Esophagus muscularis mucosa (tissue), 4 donors: ENCODE results near the gene NAT9. TPM values are rescaled to one million over a fixed set of nuclear protein-coding genes. Genes with fewer than 3 reads are reported as not detected.

Source experiments
- DNase-seq: peaks from one replicate; pipeline ENCODE4 v3.0.0-alpha.2; 2017; ENCODE audit errors: extremely low spot score
- H3K27ac ChIP-seq, 4 donors: fragments of 200-600 bp; sonication (generic); replicated peaks in 1 of 4; 1 replicate in 3 of 4; 2 replicates in 1 of 4; pipeline ENCODE4 v1.5.1; 2016 to 2019; ENCODE audit warnings: mild to moderate bottlenecking in 1 of 4
- H3K27me3 ChIP-seq, 4 donors: fragments of 200-600 bp; sonication (generic); one replicate each; pipeline versions ENCODE4 v1.5.1 to v1.6.0; 2016 to 2019
- H3K36me3 ChIP-seq, 4 donors: fragments of 200-600 bp; sonication (generic); one replicate each; pipeline ENCODE4 v1.5.1; 2016 to 2019
- H3K4me1 ChIP-seq, 4 donors: fragments of 200-600 bp; sonication (generic); one replicate each; pipeline ENCODE4 v1.5.1; 2016 to 2019
- H3K4me3 ChIP-seq, 4 donors: fragments of 200-600 bp; sonication (generic); 1 replicate in 2 of 4; 2 replicates in 2 of 4; pipeline ENCODE4 v1.5.1; 2016 to 2019; ENCODE audit warnings: mild to moderate bottlenecking in 4 of 4, moderate library complexity in 1 of 4
- H3K9me3 ChIP-seq, 4 donors: fragments of 200-600 bp; sonication (generic); 1 replicate in 3 of 4; 2 replicates in 1 of 4; pipeline ENCODE4 v1.5.1; 2016 to 2019
- CTCF ChIP-seq, 3 experiments: fragments of 200-600 bp in 2 of 3; fragments of 450-650 bp in 1 of 3; sonication (generic) in 2 of 3; IDR thresholded peaks; one replicate each; pipeline ENCODE4 v1.5.1; 2017 to 2019; ENCODE audit warnings: antibody characterized with exemption in 3 of 3, mild to moderate bottlenecking in 2 of 3, moderate library complexity in 1 of 3
- EP300 ChIP-seq: sonication (generic); formaldehyde crosslinking; IDR thresholded peaks from one replicate; pipeline ENCODE4 v1.6.1; 2017; ENCODE audit warnings: antibody characterized with exemption
- POLR2A ChIP-seq: fragments of 450-650 bp; IDR thresholded peaks from one replicate; pipeline ENCODE4 v1.6.1; 2017; ENCODE audit warnings: antibody characterized with exemption, moderate library complexity, mild to moderate bottlenecking, low read depth
- POLR2AphosphoS5 ChIP-seq, 2 donors: sonication (generic); formaldehyde crosslinking; IDR thresholded peaks; one replicate each; pipeline ENCODE4 v1.6.1; 2017; ENCODE audit warnings: antibody characterized with exemption in 2 of 2
- WGBS: methylation state at CpG from one replicate; pipeline ENCODE4 v1.1.5; 2018; 5-methylcytosine and 5-hydroxymethylcytosine counted together
- intact Hi-C: fragments of 100-400 bp; cut with DNase I; formaldehyde crosslinking; loops from one replicate; pipeline ENCODE4 v1.15.1; 2023
- total RNA-seq, 4 donors: library from RNA; depleted of rRNA; stranded (reverse); fragments of >200 nt; gene quantifications; one replicate each; pipeline versions ENCODE4 v1.1.0 to v1.2.1, GENCODE V29; 2016

The NAT9 gene
- total RNA-seq, 4 donors from 2014 or later: 10.4 to 22.4 (median 17.7) TPM

GRCh38 chr17:74748279-74748528 is 27.9 kb downstream of the NAT9 start:
- H3K27ac ChIP-seq: peak overlapping the region; percentile 71 to 86 (median 74)
- peaks cover 34 to 66% (median 60%) of the 10 kb centered on the region in 4 donors for H3K4me1 ChIP-seq
- TF ChIP-seq EP300: no peak
- TF ChIP-seq POLR2A: no peak
- TF ChIP-seq POLR2AphosphoS5 (IDR thresholded peaks at IDR 0.05): no peak
- TF ChIP-seq CTCF (IDR thresholded peaks at IDR 0.05): peak in 2 of 3 experiments; percentile 20 to 35
- intact Hi-C loops: loop anchor here (2.0 kb wide), 1 partner anchor 29 kb away; the partner anchor contains the start of gene NAT9
- H3K4me3 ChIP-seq: peak overlapping the region; percentile 69 to 88 (median 74)
- WGBS: 1% methylated on average over 27 of the region's 34 CpGs
- DNase-seq: no peak
- H3K9me3 ChIP-seq: no peaks in the 10 kb centered on the region
- H3K36me3 ChIP-seq: no peaks in the 10 kb centered on the region
- H3K27me3 ChIP-seq: peaks cover 0 to 41% (median 0%) of the 10 kb centered on the region in 4 donors

DNA sequence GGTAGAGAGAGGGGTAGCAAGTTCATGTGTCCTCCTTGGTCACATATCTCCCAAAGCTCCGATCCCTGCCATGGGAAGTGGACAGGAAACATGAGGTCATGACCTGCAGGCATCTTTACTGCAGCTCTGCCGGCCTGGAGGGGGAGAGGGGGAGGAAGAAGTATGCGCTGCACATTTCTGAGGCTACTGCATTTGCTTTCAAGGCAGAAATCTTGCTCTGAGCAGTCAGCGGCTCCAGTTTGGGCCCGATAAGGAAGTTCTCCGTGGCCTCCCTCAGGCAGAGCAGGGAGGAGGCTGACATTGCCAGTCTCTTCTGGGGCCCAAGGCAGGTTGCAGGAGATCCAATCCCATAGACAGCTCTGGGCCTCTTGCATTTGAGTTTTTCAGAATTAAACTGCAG is 29.2 kb downstream of the NAT9 start:
- TF ChIP-seq POLR2AphosphoS5 (IDR thresholded peaks at IDR 0.05): no peak
- no peak for TF ChIP-seq EP300
- no peak for TF ChIP-seq CTCF (IDR thresholded peaks at IDR 0.05)
- no peak for TF ChIP-seq POLR2A
- Histone ChIP-seq H3K4me3 (no peak overlapping the region), H3K36me3 (no peaks in the 10 kb centered on the region), H3K9me3 (no peaks in the 10 kb centered on the region), H3K4me1 (peaks cover 37 to 73% (median 63%) of the 10 kb centered on the region in 4 donors), H3K27ac (peak overlapping the region in 2 of 4 donors; percentile 20 to 86), H3K27me3 (peaks cover 0 to 54% (median 0%) of the 10 kb centered on the region in 4 donors)
- intact Hi-C loops: no loop called here
- DNase-seq: no peak
- WGBS: 63% methylated on average over 3 of the region's 6 CpGs

GRCh38 chr17:74746376-74746775 is 29.8 kb downstream of the NAT9 start:
- H3K27ac ChIP-seq: no peak overlapping the region
- intact Hi-C loops: no loop called here
- H3K9me3 ChIP-seq: no peaks in the 10 kb centered on the region
- peaks cover 0 to 59% (median 0%) of the 10 kb centered on the region in 4 donors for H3K27me3 ChIP-seq
- no peak for DNase-seq
- peaks cover 34 to 68% (median 58%) of the 10 kb centered on the region in 4 donors for H3K4me1 ChIP-seq
- TF ChIP-seq POLR2AphosphoS5 (IDR thresholded peaks at IDR 0.05): no peak
- no peak for TF ChIP-seq EP300
- TF ChIP-seq POLR2A: no peak
- no peak for TF ChIP-seq CTCF (IDR thresholded peaks at IDR 0.05)
- WGBS: 89% methylated on average over 5 of the region's 5 CpGs
- no peak overlapping the region for H3K4me3 ChIP-seq
- H3K36me3 ChIP-seq: no peaks in the 10 kb centered on the region

DNA sequence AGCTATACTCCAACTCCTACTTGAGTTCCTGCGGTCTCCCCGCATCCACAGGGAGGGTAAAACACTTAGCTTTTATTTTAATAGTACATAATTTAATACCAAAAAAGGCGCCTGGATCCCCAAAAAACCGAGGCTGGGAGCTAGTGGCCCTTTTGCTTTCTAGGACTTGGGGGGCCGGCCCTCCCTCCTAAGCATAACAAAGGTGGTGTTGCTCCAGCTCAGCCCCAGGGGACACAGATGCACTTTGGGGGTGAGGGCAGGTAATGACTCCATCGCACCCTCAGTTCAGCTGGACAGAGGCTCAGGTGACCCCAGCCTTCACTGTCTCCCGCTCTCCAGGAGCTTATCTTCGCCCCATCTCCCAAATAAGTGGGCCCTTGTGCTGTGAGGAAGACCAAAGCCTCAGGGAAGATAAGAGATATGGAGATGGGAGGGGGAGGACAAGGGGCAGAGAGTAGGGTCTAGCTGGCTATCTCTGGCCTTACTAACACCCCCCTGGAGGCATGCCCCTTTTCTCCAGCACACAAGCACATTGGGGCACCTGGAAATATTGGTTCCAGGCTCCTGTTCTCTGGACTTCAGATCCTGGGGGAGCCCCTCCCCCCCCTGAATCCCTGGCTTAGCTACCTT is 30.5 kb downstream of the NAT9 start:
- Histone ChIP-seq H3K27ac (peak overlapping the region in 1 of 4 donors; percentile 46), H3K4me1 (peaks cover 26 to 66% (median 52%) of the 10 kb centered on the region in 4 donors), H3K9me3 (no peaks in the 10 kb centered on the region), H3K27me3 (peaks cover 0 to 66% (median 0%) of the 10 kb centered on the region in 4 donors), H3K4me3 (peak overlapping the region in 1 of 4 donors; percentile 38), H3K36me3 (no peaks in the 10 kb centered on the region)
- intact Hi-C loops: loop anchor here (2.0 kb wide), 1 partner anchor 119 kb away; no protein-coding TSS in a partner anchor
- 83% methylated on average over 8 of the region's 8 CpGs for WGBS
- no peak for DNase-seq
- TF ChIP-seq POLR2A (no peak), POLR2AphosphoS5 (IDR thresholded peaks at IDR 0.05) (no peak), CTCF (IDR thresholded peaks at IDR 0.05) (no peak), EP300 (no peak)
